Measurements from ENCODE around the gene PDE8A. TPM values are rescaled to one million over a fixed set of nuclear protein-coding genes. Genes with fewer than 3 reads are reported as not detected.

PDE8A gene
- total and polyA plus RNA-seq, 2 of the 13 experiments (the other 11 are each of a cell fraction or from before 2014, with no cell fraction given): 26.3 to 48.5 TPM

DNA sequence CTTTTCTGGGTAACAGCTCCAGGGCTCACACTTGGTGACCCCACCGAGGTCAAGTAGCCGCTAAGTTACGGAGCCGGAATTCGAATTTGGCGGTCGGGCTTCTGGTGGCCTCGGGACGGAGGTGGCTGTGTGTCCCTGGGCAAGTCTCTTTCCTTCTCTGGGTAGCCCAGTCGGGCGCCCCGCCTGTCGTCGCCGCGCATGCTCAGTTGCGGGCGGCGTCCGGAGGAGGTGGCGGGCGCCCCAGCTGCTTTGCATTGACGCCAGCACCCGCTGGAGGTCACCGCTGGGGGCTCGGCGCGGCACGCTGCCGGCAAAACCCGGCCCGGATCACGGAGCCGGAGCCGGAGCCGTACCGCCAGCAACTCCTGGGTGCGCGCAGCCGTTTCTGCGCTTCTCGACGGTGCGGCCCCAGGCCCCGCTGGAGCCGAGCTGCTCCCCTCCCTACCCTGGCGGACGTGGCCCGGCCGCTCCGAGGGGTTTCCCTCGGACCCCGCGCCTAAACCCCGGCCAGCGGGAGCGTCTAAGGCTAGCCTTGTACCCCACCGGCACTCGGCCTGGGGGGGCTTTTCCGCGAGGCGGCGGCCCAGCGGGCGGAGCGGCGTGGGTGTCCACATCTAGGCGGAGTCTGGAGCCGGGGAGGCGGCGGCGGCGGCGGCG, 474 bp upstream of the PDE8A start (continued):
- TF ChIP-seq, protein P1, sequence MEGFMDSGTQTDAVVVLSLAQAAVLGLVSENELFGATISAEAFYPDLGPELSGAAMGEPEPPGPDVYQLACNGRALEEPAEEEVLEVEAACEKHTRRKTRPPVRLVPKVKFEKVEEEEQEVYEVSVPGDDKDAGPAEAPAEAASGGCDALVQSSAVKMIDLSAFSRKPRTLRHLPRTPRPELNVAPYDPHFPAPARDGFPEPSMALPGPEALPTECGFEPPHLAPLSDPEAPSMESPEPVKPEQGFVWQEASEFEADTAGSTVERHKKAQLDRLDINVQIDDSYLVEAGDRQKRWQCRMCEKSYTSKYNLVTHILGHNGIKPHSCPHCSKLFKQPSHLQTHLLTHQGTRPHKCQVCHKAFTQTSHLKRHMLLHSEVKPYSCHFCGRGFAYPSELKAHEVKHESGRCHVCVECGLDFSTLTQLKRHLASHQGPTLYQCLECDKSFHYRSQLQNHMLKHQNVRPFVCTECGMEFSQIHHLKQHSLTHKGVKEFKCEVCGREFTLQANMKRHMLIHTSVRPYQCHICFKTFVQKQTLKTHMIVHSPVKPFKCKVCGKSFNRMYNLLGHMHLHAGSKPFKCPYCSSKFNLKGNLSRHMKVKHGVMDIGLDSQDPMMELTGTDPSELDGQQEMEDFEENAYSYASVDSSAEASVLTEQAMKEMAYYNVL (CRISPR knock-in tag; IDR thresholded peaks at IDR 0.05; ENCODE audit: borderline replicate concordance): no peak
- TF ChIP-seq, protein P2, sequence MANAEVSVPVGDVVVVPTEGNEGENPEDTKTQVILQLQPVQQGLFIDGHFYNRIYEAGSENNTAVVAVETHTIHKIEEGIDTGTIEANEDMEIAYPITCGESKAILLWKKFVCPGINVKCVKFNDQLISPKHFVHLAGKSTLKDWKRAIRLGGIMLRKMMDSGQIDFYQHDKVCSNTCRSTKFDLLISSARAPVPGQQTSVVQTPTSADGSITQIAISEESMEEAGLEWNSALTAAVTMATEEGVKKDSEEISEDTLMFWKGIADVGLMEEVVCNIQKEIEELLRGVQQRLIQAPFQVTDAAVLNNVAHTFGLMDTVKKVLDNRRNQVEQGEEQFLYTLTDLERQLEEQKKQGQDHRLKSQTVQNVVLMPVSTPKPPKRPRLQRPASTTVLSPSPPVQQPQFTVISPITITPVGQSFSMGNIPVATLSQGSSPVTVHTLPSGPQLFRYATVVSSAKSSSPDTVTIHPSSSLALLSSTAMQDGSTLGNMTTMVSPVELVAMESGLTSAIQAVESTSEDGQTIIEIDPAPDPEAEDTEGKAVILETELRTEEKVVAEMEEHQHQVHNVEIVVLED (CRISPR knock-in tag; IDR thresholded peaks at IDR 0.05; ENCODE audit: borderline replicate concordance): peak; percentile 84
- TF ChIP-seq ZBTB7B (CRISPR knock-in tag; IDR thresholded peaks at IDR 0.05) (peak; percentile 75), NAIF1 (CRISPR knock-in tag; IDR thresholded peaks at IDR 0.05; ENCODE audit: borderline replicate concordance) (no peak), TMF1 (CRISPR knock-in tag; IDR thresholded peaks at IDR 0.05; ENCODE audit: low read depth) (no peak), MEIS1 (CRISPR knock-in tag; IDR thresholded peaks at IDR 0.05; ENCODE audit: borderline replicate concordance) (peak; percentile 66; the same call in 1 of the 2 replicates), ZNF33A (CRISPR knock-in tag; IDR thresholded peaks at IDR 0.05; ENCODE audit: borderline replicate concordance) (no peak; the same call in 1 of the 2 replicates), ZNF879 (CRISPR knock-in tag; IDR thresholded peaks at IDR 0.05) (no peak), FOXO1 (CRISPR knock-in tag; IDR thresholded peaks at IDR 0.05) (peak; percentile 74), CBX2 (IDR thresholded peaks at IDR 0.05; ENCODE audit: low read depth, low read length) (no peak), CBX2 (CRISPR knock-in tag; IDR thresholded peaks at IDR 0.05; ENCODE audit: low read depth) (no peak), ZKSCAN5 (CRISPR knock-in tag; IDR thresholded peaks at IDR 0.05) (no peak), ZNF3 (CRISPR knock-in tag; IDR thresholded peaks at IDR 0.05) (no peak; the same call in 1 of the 2 replicates), ATF1 (CRISPR knock-in tag; IDR thresholded peaks at IDR 0.05) (no peak)
- TF ChIP-seq, protein P3, sequence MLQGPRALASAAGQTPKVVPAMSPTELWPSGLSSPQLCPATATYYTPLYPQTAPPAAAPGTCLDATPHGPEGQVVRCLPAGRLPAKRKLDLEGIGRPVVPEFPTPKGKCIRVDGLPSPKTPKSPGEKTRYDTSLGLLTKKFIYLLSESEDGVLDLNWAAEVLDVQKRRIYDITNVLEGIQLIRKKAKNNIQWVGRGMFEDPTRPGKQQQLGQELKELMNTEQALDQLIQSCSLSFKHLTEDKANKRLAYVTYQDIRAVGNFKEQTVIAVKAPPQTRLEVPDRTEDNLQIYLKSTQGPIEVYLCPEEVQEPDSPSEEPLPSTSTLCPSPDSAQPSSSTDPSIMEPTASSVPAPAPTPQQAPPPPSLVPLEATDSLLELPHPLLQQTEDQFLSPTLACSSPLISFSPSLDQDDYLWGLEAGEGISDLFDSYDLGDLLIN (CRISPR knock-in tag; IDR thresholded peaks at IDR 0.05; ENCODE audit: borderline replicate concordance): no peak
- TF ChIP-seq, protein P4, sequence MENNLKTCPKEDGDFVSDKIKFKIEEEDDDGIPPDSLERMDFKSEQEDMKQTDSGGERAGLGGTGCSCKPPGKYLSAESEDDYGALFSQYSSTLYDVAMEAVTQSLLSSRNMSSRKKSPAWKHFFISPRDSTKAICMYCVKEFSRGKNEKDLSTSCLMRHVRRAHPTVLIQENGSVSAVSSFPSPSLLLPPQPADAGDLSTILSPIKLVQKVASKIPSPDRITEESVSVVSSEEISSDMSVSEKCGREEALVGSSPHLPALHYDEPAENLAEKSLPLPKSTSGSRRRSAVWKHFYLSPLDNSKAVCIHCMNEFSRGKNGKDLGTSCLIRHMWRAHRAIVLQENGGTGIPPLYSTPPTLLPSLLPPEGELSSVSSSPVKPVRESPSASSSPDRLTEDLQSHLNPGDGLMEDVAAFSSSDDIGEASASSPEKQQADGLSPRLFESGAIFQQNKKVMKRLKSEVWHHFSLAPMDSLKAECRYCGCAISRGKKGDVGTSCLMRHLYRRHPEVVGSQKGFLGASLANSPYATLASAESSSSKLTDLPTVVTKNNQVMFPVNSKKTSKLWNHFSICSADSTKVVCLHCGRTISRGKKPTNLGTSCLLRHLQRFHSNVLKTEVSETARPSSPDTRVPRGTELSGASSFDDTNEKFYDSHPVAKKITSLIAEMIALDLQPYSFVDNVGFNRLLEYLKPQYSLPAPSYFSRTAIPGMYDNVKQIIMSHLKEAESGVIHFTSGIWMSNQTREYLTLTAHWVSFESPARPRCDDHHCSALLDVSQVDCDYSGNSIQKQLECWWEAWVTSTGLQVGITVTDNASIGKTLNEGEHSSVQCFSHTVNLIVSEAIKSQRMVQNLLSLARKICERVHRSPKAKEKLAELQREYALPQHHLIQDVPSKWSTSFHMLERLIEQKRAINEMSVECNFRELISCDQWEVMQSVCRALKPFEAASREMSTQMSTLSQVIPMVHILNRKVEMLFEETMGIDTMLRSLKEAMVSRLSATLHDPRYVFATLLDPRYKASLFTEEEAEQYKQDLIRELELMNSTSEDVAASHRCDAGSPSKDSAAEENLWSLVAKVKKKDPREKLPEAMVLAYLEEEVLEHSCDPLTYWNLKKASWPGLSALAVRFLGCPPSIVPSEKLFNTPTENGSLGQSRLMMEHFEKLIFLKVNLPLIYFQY (CRISPR knock-in tag; IDR thresholded peaks at IDR 0.05; ENCODE audit: borderline replicate concordance): peak; percentile 68; the same call in 1 of the 2 replicates
- TF ChIP-seq, protein P5, sequence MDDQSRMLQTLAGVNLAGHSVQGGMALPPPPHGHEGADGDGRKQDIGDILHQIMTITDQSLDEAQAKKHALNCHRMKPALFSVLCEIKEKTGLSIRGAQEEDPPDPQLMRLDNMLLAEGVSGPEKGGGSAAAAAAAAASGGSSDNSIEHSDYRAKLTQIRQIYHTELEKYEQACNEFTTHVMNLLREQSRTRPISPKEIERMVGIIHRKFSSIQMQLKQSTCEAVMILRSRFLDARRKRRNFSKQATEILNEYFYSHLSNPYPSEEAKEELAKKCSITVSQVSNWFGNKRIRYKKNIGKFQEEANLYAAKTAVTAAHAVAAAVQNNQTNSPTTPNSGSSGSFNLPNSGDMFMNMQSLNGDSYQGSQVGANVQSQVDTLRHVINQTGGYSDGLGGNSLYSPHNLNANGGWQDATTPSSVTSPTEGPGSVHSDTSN (CRISPR knock-in tag; IDR thresholded peaks at IDR 0.05; ENCODE audit: borderline replicate concordance): no peak
